Activated naive CD8-positive, alpha-beta T cell treated with anti-CD3 and anti-CD28 coated beads, Interleukin-2, amount 10 ng/mL, durations not matched to agents 7 days and 5 days (primary cell): Measurements from ENCODE around the gene COL8A1. TPM values are rescaled to one million over a fixed set of nuclear protein-coding genes. Genes with fewer than 3 reads are reported as not detected.

Experiments
- ATAC-seq: fragments of 150-1000 bp; cut with Tn5 transposase; one replicate; pipeline ENCODE4 v1.10.0; 2021; ENCODE audit warnings: low read depth, moderate library complexity
- POLR2A ChIA-PET: fragments of 350-600 bp; sonication (Branson Sonifier 250); formaldehyde crosslinking; loops from one replicate; lab custom pipeline; 2021; ENCODE audit warnings: antibody characterized with exemption; lab: Charles Lee
- DNase-seq: peaks from one replicate; pipeline ENCODE4 v3.0.0; 2021
- H3K27ac Mint-ChIP-seq: one replicate; pipeline ENCODE4 v1.8.0; 2022; ENCODE audit warnings: mild to moderate bottlenecking, mixed read lengths
- H3K27me3 Mint-ChIP-seq: one replicate; pipeline ENCODE4 v1.8.0; 2022; ENCODE audit warnings: mild to moderate bottlenecking, moderate library complexity, mixed read lengths
- H3K36me3 Mint-ChIP-seq: one replicate; pipeline ENCODE4 v1.8.0; 2021; ENCODE audit warnings: mild to moderate bottlenecking, mixed read lengths
- H3K4me1 Mint-ChIP-seq: one replicate; pipeline ENCODE4 v1.8.0; 2021; ENCODE audit warnings: mixed read lengths
- H3K4me3 Mint-ChIP-seq: one replicate; pipeline ENCODE4 v1.8.0; 2022; ENCODE audit warnings: mild to moderate bottlenecking, moderate library complexity, mixed read lengths
- H3K9me3 Mint-ChIP-seq: one replicate; pipeline ENCODE4 v1.8.0; 2021; ENCODE audit warnings: mixed read lengths
- total RNA-seq, 2 experiments: library from RNA; stranded (reverse); gene quantifications; one replicate each; pipeline ENCODE4 v1.2.3, GENCODE V29; 2021

Gene COL8A1
- total RNA-seq, 2 experiments from 2014 or later, result not detected

GRCh38 chr3:99645277-99646106 is 7.1 kb downstream of the COL8A1 start:
- DNase-seq (no peak), ATAC-seq (no peak)
- Mint-ChIP-seq H3K4me1 (no peaks in the 10 kb centered on the region), H3K27me3 (peaks cover 10% of the 10 kb centered on the region), H3K36me3 (no peaks in the 10 kb centered on the region), H3K9me3 (no peaks in the 10 kb centered on the region), H3K27ac (no peak overlapping the region), H3K4me3 (no peak overlapping the region)
- POLR2A ChIA-PET, result no interaction called here

GRCh38 chr3:99646107-99646435 is 7.7 kb downstream of the COL8A1 start:
- Mint-ChIP-seq H3K27ac (no peak overlapping the region), H3K4me1 (no peaks in the 10 kb centered on the region), H3K9me3 (no peaks in the 10 kb centered on the region), H3K27me3 (peaks cover 10% of the 10 kb centered on the region), H3K36me3 (no peaks in the 10 kb centered on the region), H3K4me3 (no peak overlapping the region)
- POLR2A ChIA-PET, result no interaction called here
- ATAC-seq, result no peak
- DNase-seq, result no peak

DNA sequence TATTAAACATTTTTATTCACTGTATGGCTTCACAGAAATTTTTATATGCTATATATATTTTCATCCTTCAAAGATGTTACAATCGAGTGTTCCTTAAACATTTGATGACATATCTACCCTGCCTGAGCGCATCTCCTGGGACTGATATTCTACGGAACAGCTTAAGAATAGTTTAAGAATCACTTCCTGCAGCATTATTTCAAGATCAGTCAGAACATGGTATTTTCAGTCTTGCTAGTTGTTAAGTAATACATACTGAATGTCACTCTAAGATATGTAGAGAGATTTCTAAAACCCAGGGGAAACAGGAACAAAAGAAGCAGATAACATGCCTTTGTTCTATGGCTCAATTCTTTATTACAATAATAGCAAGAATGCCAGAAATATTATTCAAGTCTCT is 8.7 kb downstream of the COL8A1 start:
- Mint-ChIP-seq H3K4me1 (no peaks in the 10 kb centered on the region), H3K36me3 (no peaks in the 10 kb centered on the region), H3K27ac (no peak overlapping the region), H3K9me3 (no peaks in the 10 kb centered on the region), H3K27me3 (peaks cover 5% of the 10 kb centered on the region), H3K4me3 (no peak overlapping the region)
- no peak for DNase-seq
- ATAC-seq, result no peak
- POLR2A ChIA-PET, result no interaction called here

DNA sequence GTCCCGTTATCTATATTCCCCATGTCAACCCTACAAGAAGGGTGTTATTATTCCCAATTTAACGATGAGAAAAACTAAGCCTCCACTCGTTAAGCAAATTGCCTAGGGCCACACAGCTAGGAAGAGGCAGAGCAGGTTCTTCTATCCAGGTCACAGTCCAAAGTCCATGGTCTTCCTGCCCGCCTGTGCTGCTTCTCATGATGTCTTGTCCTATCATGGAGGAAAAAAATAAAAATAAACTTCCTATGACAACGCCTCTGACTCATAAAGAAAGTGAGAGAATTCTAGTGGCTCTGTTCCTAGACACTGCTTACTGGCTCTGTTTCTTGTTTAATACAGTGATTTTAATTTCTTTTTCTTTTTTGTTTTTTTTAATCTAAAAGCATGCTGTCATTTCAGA is 9.7 kb downstream of the COL8A1 start:
- ATAC-seq (no peak), DNase-seq (no peak)
- Mint-ChIP-seq H3K36me3 (no peaks in the 10 kb centered on the region), H3K27ac (no peak overlapping the region), H3K27me3 (peaks cover 3% of the 10 kb centered on the region), H3K9me3 (no peaks in the 10 kb centered on the region), H3K4me3 (no peak overlapping the region), H3K4me1 (no peaks in the 10 kb centered on the region)
- POLR2A ChIA-PET, result no interaction called here

DNA sequence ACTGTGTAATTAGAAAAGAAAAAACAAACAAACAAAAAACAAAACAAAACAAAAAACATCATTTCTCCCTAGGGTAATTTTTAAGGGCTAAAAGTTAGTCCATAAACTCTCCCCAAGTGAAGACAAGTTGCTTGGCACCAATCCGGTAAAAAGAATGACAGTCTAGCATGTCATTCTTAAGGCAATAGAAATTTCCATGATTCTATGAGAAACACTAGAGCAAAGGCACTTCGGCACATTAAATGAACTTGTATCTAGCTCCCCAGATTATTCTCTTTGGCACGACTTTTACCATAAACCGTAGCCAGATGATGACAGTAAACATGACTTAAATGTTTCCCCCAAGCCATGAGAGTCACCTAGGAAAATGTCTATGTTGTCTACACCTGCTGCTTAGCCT is 10.1 kb downstream of the COL8A1 start:
- no peaks in the 10 kb centered on the region for H3K4me1 Mint-ChIP-seq
- H3K36me3 Mint-ChIP-seq, result no peaks in the 10 kb centered on the region
- no peak overlapping the region for H3K27ac Mint-ChIP-seq
- DNase-seq, result no peak
- ATAC-seq, result no peak
- H3K9me3 Mint-ChIP-seq, result no peaks in the 10 kb centered on the region
- POLR2A ChIA-PET, result no interaction called here
- peaks cover 3% of the 10 kb centered on the region for H3K27me3 Mint-ChIP-seq
- H3K4me3 Mint-ChIP-seq, result no peak overlapping the region

DNA sequence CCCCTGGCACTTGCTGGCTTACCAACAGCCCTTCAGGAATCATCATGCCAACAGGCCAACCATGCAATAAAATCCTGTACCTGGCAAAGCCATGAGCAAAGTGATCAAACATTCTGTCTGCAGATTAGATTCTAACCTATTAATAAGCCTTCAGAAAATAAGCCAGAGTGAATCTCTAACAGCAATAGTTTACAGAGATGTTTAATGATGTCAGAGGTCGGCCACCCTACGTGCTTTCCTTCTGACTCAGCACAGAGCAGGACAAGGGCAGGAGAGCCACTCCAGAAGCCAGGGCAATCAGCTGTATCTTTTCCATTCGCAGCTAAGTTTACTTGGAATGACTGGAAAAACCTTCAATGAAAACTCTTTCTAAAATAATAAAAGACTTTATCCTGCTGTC is 13.1 kb downstream of the COL8A1 start:
- Mint-ChIP-seq H3K27me3 (peaks cover 3% of the 10 kb centered on the region), H3K4me1 (no peaks in the 10 kb centered on the region), H3K27ac (no peak overlapping the region), H3K9me3 (no peaks in the 10 kb centered on the region), H3K36me3 (no peaks in the 10 kb centered on the region), H3K4me3 (no peak overlapping the region)
- POLR2A ChIA-PET, result no interaction called here
- DNase-seq, result no peak
- ATAC-seq, result no peak

DNA sequence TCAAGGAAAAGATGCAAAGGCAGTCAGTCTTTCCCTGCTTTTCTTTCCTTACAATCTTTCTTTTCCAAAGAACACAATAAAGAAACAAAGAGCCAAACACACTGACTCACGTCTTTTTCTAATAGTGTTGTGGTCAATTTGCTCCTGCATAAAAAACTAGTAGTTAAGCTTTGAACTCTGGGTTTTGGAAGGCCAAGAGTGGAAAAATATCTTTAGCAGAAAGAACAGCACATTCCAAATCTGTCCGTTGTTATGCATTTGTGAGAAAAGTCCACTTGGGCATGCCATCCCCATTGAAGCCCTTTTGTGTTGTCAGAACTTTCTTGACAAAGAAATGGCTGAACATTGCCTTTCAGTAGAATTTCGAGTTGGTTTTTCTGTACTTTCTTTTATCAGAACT is 18.2 kb downstream of the COL8A1 start:
- ATAC-seq (no peak), DNase-seq (no peak)
- no peaks in the 10 kb centered on the region for H3K36me3 Mint-ChIP-seq
- POLR2A ChIA-PET, result no interaction called here
- H3K27ac Mint-ChIP-seq, result no peak overlapping the region
- H3K9me3 Mint-ChIP-seq, result no peaks in the 10 kb centered on the region
- no peaks in the 10 kb centered on the region for H3K4me1 Mint-ChIP-seq
- peaks cover under 1% of the 10 kb centered on the region for H3K27me3 Mint-ChIP-seq
- no peak overlapping the region for H3K4me3 Mint-ChIP-seq

- H3K27me3 Mint-ChIP-seq, result peaks cover 2% of the 10 kb centered on the region
- H3K9me3 Mint-ChIP-seq, result no peaks in the 10 kb centered on the region
- H3K4me3 Mint-ChIP-seq, result no peak overlapping the region
Observed at GRCh38 chr3:99658274-99658673, 19.9 kb downstream of the COL8A1 start.

DNA sequence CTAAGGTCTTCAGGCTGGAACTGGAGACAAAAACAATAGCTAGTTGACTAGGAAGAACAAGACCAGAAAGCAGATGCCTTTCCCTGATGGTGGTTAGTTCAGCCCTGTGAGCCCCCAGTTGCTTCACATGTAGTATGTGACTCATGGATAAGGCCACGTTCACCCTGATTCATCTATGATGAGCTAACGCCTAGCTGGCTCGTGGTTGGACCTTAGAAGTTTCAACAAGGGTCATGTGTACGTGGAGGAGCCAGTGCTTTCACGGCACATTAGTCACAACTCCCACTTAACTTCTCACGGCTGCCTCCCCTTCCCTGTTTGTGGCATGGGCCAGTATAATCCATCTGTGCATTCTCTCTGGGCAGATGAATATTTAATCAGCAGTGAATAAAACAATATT is 20.6 kb downstream of the COL8A1 start:
- Mint-ChIP-seq H3K27ac (no peak overlapping the region), H3K27me3 (peaks cover 2% of the 10 kb centered on the region), H3K9me3 (no peaks in the 10 kb centered on the region), H3K4me3 (no peak overlapping the region), H3K4me1 (no peaks in the 10 kb centered on the region), H3K36me3 (no peaks in the 10 kb centered on the region)
- POLR2A ChIA-PET, result no interaction called here
- DNase-seq (no peak), ATAC-seq (no peak)

More at GRCh38 chr3:99658274-99658673, 19.9 kb downstream of the COL8A1 start:
- DNase-seq, result no peak
- H3K4me1 Mint-ChIP-seq, result no peaks in the 10 kb centered on the region
- H3K36me3 Mint-ChIP-seq, result no peaks in the 10 kb centered on the region
- no peak overlapping the region for H3K27ac Mint-ChIP-seq
- POLR2A ChIA-PET, result no interaction called here
- ATAC-seq, result no peak

GRCh38 chr3:99659951-99660350 is 21.6 kb downstream of the COL8A1 start:
- Mint-ChIP-seq H3K9me3 (no peaks in the 10 kb centered on the region), H3K4me1 (no peaks in the 10 kb centered on the region), H3K4me3 (no peak overlapping the region), H3K36me3 (no peaks in the 10 kb centered on the region), H3K27ac (no peak overlapping the region), H3K27me3 (peaks cover 2% of the 10 kb centered on the region)
- POLR2A ChIA-PET, result no interaction called here
- DNase-seq (no peak), ATAC-seq (no peak)

- peaks cover 2% of the 10 kb centered on the region for H3K27me3 Mint-ChIP-seq
- POLR2A ChIA-PET, result no interaction called here
- no peak overlapping the region for H3K27ac Mint-ChIP-seq
- H3K9me3 Mint-ChIP-seq, result no peaks in the 10 kb centered on the region
- H3K36me3 Mint-ChIP-seq, result no peaks in the 10 kb centered on the region
- H3K4me3 Mint-ChIP-seq, result no peak overlapping the region
- H3K4me1 Mint-ChIP-seq, result peaks cover 4% of the 10 kb centered on the region
- DNase-seq (no peak), ATAC-seq (no peak)
Observed at GRCh38 chr3:99662838-99663570, 24.6 kb downstream of the COL8A1 start.

GRCh38 chr3:99663977-99664376 is 25.6 kb downstream of the COL8A1 start:
- no peak overlapping the region for H3K27ac Mint-ChIP-seq
- DNase-seq (no peak), ATAC-seq (no peak)
- POLR2A ChIA-PET, result no interaction called here
- no peaks in the 10 kb centered on the region for H3K9me3 Mint-ChIP-seq
- no peak overlapping the region for H3K4me3 Mint-ChIP-seq
- no peaks in the 10 kb centered on the region for H3K36me3 Mint-ChIP-seq
- peaks cover 2% of the 10 kb centered on the region for H3K27me3 Mint-ChIP-seq
- peaks cover 4% of the 10 kb centered on the region for H3K4me1 Mint-ChIP-seq

DNA sequence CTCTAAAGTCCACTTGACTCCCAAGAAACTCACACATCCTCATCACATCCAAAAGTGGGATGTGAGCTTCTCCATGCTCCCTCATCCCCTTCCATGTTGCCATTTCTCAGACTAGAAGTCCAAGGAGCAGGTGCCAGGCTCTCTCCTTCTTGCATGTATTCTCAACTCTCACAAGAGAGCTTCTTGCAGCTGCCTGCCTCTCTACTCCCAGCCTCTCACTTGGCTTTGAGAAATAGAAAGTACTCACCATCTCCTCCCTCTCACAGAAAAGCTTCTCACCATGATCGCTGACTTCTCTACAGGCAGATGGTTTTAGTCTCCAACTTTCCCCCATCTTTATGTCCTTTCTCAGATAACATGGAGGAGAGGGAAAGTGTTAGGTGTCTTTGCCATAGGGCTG is 26.6 kb downstream of the COL8A1 start:
- peaks cover 4% of the 10 kb centered on the region for H3K4me1 Mint-ChIP-seq
- POLR2A ChIA-PET, result no interaction called here
- DNase-seq (no peak), ATAC-seq (no peak)
- no peak overlapping the region for H3K27ac Mint-ChIP-seq
- no peak overlapping the region for H3K4me3 Mint-ChIP-seq
- no peaks in the 10 kb centered on the region for H3K36me3 Mint-ChIP-seq
- H3K9me3 Mint-ChIP-seq, result no peaks in the 10 kb centered on the region
- H3K27me3 Mint-ChIP-seq, result peaks cover 4% of the 10 kb centered on the region

DNA sequence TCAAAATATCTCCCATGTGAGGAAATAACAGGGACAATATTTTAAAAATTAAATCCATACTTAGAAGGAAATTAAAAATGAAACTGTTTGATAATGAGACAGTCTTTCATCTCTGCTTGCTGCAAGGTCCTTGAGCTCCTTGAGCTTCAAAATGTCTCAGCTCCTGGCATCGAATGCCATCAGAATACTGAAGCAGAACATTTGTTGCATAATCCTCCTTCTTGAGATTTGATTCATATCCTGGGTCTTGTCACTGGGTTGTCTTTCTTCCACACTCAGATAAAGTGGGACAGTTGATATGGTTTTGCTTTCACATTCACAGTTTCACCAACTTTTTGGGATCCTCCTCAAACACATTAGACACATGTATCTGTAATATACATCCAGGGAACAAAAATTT is 27.8 kb downstream of the COL8A1 start:
- ATAC-seq, result no peak
- no peak overlapping the region for H3K4me3 Mint-ChIP-seq
- peaks cover 4% of the 10 kb centered on the region for H3K4me1 Mint-ChIP-seq
- POLR2A ChIA-PET, result no interaction called here
- no peak for DNase-seq
- H3K9me3 Mint-ChIP-seq, result no peaks in the 10 kb centered on the region
- H3K27me3 Mint-ChIP-seq, result peaks cover 4% of the 10 kb centered on the region
- no peaks in the 10 kb centered on the region for H3K36me3 Mint-ChIP-seq
- H3K27ac Mint-ChIP-seq, result no peak overlapping the region
